ENCODE results near the gene TAF7L. TPM values are rescaled to one million over a fixed set of nuclear protein-coding genes. Genes with fewer than 3 reads are reported as not detected.

Gene TAF7L
- total and polyA plus RNA-seq, 2 donors (not counting 3 experiments of a cell fraction or from before 2014, with no cell fraction given): 0.70 to 1.8 TPM

- intact Hi-C loops (cut with micrococcal nuclease): no loop called here
- Histone ChIP-seq H3K27me3 (ENCODE audit: control insufficient read depth in 2 of 2, insufficient read depth in 2 of 2, low read length in 2 of 2) (no peaks in the 10 kb centered on the region), H3K4me3 (replicated peaks in 1 of 3; ENCODE audit: insufficient read depth in 1 of 3, low read depth in 1 of 3, low read length in 3 of 3) (no peak within 1 kb of the TSS), H3K27ac (ENCODE audit: insufficient read depth, low read depth, low read length) (peak within 1 kb of the TSS; percentile 61), H3K9me1 (replicated peaks; ENCODE audit: control insufficient read depth, extremely low read depth, insufficient read depth, low read length) (no peaks in the 10 kb centered on the region), H3K36me3 (ENCODE audit: control insufficient read depth in 2 of 2, extremely low read depth in 1 of 2, insufficient read depth in 2 of 2, low read length in 2 of 2) (no peaks in the 10 kb centered on the region), H2AFZ (ENCODE audit: low read depth, low read length) (peak within 1 kb of the TSS; percentile 88), H3K4me1 (ENCODE audit: control insufficient read depth, extremely low read depth, insufficient read depth, low read length) (peaks cover 22% of the 10 kb centered on the region), H3K79me2 (ENCODE audit: control insufficient read depth, insufficient read depth, low read length) (no peaks in the 10 kb centered on the region), H3K4me2 (ENCODE audit: insufficient read depth, low read length) (peak within 1 kb of the TSS; percentile 31), H3K9ac (replicated peaks; ENCODE audit: extremely low read depth, insufficient read depth, low read length) (no peak within 1 kb of the TSS), H3K9me3 (replicated peaks; ENCODE audit: control insufficient read depth, insufficient read depth, low read length) (no peaks in the 10 kb centered on the region), H4K20me1 (replicated peaks; ENCODE audit: control insufficient read depth, extremely low read depth, insufficient read depth, low read length) (no peaks in the 10 kb centered on the region)
- no TSS peak for BruUV-seq (replicated peaks)
- POLR2A ChIA-PET: no interaction called here
- dilution Hi-C loops (cut with MboI; ENCODE audit: extremely low pct_ligation_motif_present, low sequenced_read_pairs): no loop called here
- peak; percentile 36 for DNase-seq (ENCODE audit: low read depth, low spot score)
- peak; percentile 90 for FAIRE-seq
- TF ChIP-seq EZH2 (IDR thresholded peaks at IDR 0.05; ENCODE audit: borderline replicate concordance, low read depth, low read length, severe bottlenecking) (no peak), FOS (IDR thresholded peaks at IDR 0.05; ENCODE audit: borderline replicate concordance, insufficient read depth, low read length) (peak; percentile 60), GATA2 (IDR thresholded peaks at IDR 0.05; ENCODE audit: insufficient read depth, insufficient read length, low read depth, low read length) (no peak), MYC (IDR thresholded peaks at IDR 0.05; ENCODE audit: low read depth, low read length) (no peak), CTCF (IDR thresholded peaks at IDR 0.05; ENCODE audit: extremely low read depth in 1 of 2, insufficient read depth in 1 of 2, low read depth in 1 of 2, low read length in 2 of 2) (no peak), JUN (IDR thresholded peaks at IDR 0.05; ENCODE audit: borderline replicate concordance, insufficient read depth, insufficient read length, low read depth) (peak; percentile 50)
- CTCF ChIA-PET: no interaction called here
Observed at GRCh38 chrX:101219116-101219863, 71.8 kb downstream of the TAF7L start, which contains the start of gene DRP2. Gene DRP2, plus strand, starts transcription at chrX:101219786. Its CDS starts 11,862 bp downstream, at chrX:101231648.

Small RNA genes within 50 kb of the gene (small RNA-seq; reads per million reads assigned to genes)
- gene RNU6-934P (ENCODE audit: insufficient read depth, insufficient read length, low read depth, low replicate concordance): not detected

Other genes with a start within 250 kb of the TAF7L start
- 21.3 and 22.9 TPM in 2 replicates for gene TRMT2B, start 239.2 kb downstream of the TAF7L start, total RNA-seq
- gene TRMT2B, start 239.2 kb downstream of the TAF7L start, polyA plus RNA-seq: 15.8 and 18.3 TPM in 2 replicates
- gene TMEM35A, start 212.5 kb downstream of the TAF7L start, total RNA-seq: 6.5 and 7.2 TPM in 2 replicates
- gene TMEM35A, start 212.5 kb downstream of the TAF7L start, polyA plus RNA-seq: 10.4 and 11.0 TPM in 2 replicates
- 25.7 and 28.9 TPM in 2 replicates for gene CENPI, start 193.1 kb downstream of the TAF7L start, total RNA-seq
- gene CENPI, start 193.1 kb downstream of the TAF7L start, polyA plus RNA-seq: 7.2 and 7.7 TPM in 2 replicates
- 0.31 and 0.78 TPM in 2 replicates for gene DRP2, start 71.5 kb downstream of the TAF7L start, total RNA-seq
- gene DRP2, start 71.5 kb downstream of the TAF7L start, polyA plus RNA-seq: 0.13 and 0.17 TPM in 2 replicates
- 15.2 and 17.5 TPM in 2 replicates for gene TIMM8A, start 57.4 kb upstream of the TAF7L start, total RNA-seq
- gene TIMM8A, start 57.4 kb upstream of the TAF7L start, polyA plus RNA-seq: 10.9 and 11.3 TPM in 2 replicates
- gene BTK, start 94.9 kb upstream of the TAF7L start, total RNA-seq: 0.13 TPM in 1 of 2 replicates, not detected in the other
- gene BTK, start 94.9 kb upstream of the TAF7L start, polyA plus RNA-seq: 0.11 and 0.21 TPM in 2 replicates
- 284 and 329 TPM in 2 replicates for gene RPL36A, start 99.7 kb upstream of the TAF7L start, total RNA-seq
- 901 and 1,196 TPM in 2 replicates for gene RPL36A, start 99.7 kb upstream of the TAF7L start, polyA plus RNA-seq
- 36.8 and 39.4 TPM in 2 replicates for gene GLA, start 116.6 kb upstream of the TAF7L start, total RNA-seq
- 30.6 and 33.0 TPM in 2 replicates for gene GLA, start 116.6 kb upstream of the TAF7L start, polyA plus RNA-seq
- 58.5 and 59.1 TPM in 2 replicates for gene HNRNPH2, start 116.9 kb upstream of the TAF7L start, total RNA-seq
- gene HNRNPH2, start 116.9 kb upstream of the TAF7L start, polyA plus RNA-seq: 17.0 and 29.3 TPM in 2 replicates
- gene ARMCX4, start 194.1 kb upstream of the TAF7L start, total RNA-seq: 17.6 and 19.9 TPM in 2 replicates
- 3.8 and 4.7 TPM in 2 replicates for gene ARMCX4, start 194.1 kb upstream of the TAF7L start, polyA plus RNA-seq

Measured in endothelial cell of umbilical vein (primary cell).